Thyroid gland (tissue), 4 donors: Measurements from ENCODE around the gene TCERG1L. TPM values are rescaled to one million over a fixed set of nuclear protein-coding genes. Genes with fewer than 3 reads are reported as not detected.

Source experiments
- DNase-seq, 2 donors: peaks; one replicate each; pipeline ENCODE4 v3.0.0-alpha.2; 2019
- H3K27ac ChIP-seq, 3 donors: fragments of 200-600 bp; sonication (generic); 1 replicate in 2 of 3; 2 replicates in 1 of 3; pipeline ENCODE4 v1.5.1; 2016 to 2019; ENCODE audit warnings: mild to moderate bottlenecking in 1 of 3, moderate library complexity in 1 of 3
- H3K27me3 ChIP-seq: fragments of 200-600 bp; sonication (generic); one replicate; pipeline ENCODE4 v1.5.1; 2019
- H3K36me3 ChIP-seq, 2 donors: fragments of 200-600 bp; sonication (generic); one replicate each; pipeline ENCODE4 v1.5.1; 2016 to 2019
- H3K4me1 ChIP-seq, 2 donors: fragments of 200-600 bp; sonication (generic); one replicate each; pipeline ENCODE4 v1.5.1; 2017 to 2019
- H3K4me3 ChIP-seq, 3 donors: fragments of 200-600 bp; sonication (generic); replicated peaks in 1 of 3; 1 replicate in 2 of 3; 2 replicates in 1 of 3; pipeline ENCODE4 v1.5.1; 2016; ENCODE audit warnings: mild to moderate bottlenecking in 1 of 3
- H3K9me3 ChIP-seq: fragments of 200-600 bp; sonication (generic); one replicate; pipeline ENCODE4 v1.5.1; 2017
- CTCF ChIP-seq, 6 experiments: fragments of 200-600 bp in 3 of 6; fragments of 450-650 bp in 3 of 6; sonication (generic) in 3 of 6; IDR thresholded peaks; one replicate each; pipeline ENCODE4 v1.5.1; 2016 to 2019; ENCODE audit warnings: antibody characterized with exemption in 6 of 6, mild to moderate bottlenecking in 2 of 6, inconsistent platforms in 1 of 6, moderate library complexity in 1 of 6
- POLR2A ChIP-seq, 2 donors: fragments of 450-650 bp; IDR thresholded peaks; one replicate each; pipeline ENCODE4 v1.6.1; 2017; ENCODE audit warnings: antibody characterized with exemption in 2 of 2, mild to moderate bottlenecking in 2 of 2, moderate library complexity in 1 of 2
- WGBS, 2 donors: methylation state at CpG; one replicate each; pipeline ENCODE4 v1.1.5; 2017; 5-methylcytosine and 5-hydroxymethylcytosine counted together
- intact Hi-C: fragments of 100-400 bp; cut with DNase I; formaldehyde crosslinking; loops from one replicate; pipeline ENCODE4 v1.15.1; 2023
- total RNA-seq, 4 donors: library from RNA; depleted of rRNA; stranded (reverse); fragments of >200 nt; gene quantifications; one replicate each; pipeline ENCODE4 v1.2.3, GENCODE V29; 2016

Gene TCERG1L
- total RNA-seq, 4 donors from 2014 or later = 4.3 to 23.6 (median 8.2) TPM

- H3K27me3 ChIP-seq = no peaks in the 10 kb centered on the region
- TF ChIP-seq CTCF (IDR thresholded peaks at IDR 0.05) = no peak
- DNase-seq = no peak
- no peaks in the 10 kb centered on the region for H3K9me3 ChIP-seq
- no peaks in the 10 kb centered on the region for H3K36me3 ChIP-seq
- no peak overlapping the region for H3K27ac ChIP-seq
- no peak overlapping the region for H3K4me3 ChIP-seq
- peaks cover 0 to 18% of the 10 kb centered on the region in 2 donors for H3K4me1 ChIP-seq
- WGBS, 2 donors = 90% methylated on average over 16 to 18 of the region's 18 CpGs
- intact Hi-C loops = no loop called here
These were observed 115.2 kb downstream of the TCERG1L start for GRCh38 chr10:131196176-131196885.

GRCh38 chr10:131195558-131196159 lies 115.9 kb downstream of the TCERG1L start:
- TF ChIP-seq POLR2A (IDR thresholded peaks at IDR 0.05) = no peak
- no peak for TF ChIP-seq CTCF (IDR thresholded peaks at IDR 0.05)
- Histone ChIP-seq H3K9me3 (no peaks in the 10 kb centered on the region), H3K4me3 (no peak overlapping the region), H3K4me1 (peaks cover 0 to 18% of the 10 kb centered on the region in 2 donors), H3K36me3 (no peaks in the 10 kb centered on the region), H3K27me3 (no peaks in the 10 kb centered on the region), H3K27ac (no peak overlapping the region)
- intact Hi-C loops = no loop called here
- DNase-seq = no peak
- WGBS, 2 donors = 75 to 84% methylated on average over 9 to 19 of the region's 19 CpGs

DNA sequence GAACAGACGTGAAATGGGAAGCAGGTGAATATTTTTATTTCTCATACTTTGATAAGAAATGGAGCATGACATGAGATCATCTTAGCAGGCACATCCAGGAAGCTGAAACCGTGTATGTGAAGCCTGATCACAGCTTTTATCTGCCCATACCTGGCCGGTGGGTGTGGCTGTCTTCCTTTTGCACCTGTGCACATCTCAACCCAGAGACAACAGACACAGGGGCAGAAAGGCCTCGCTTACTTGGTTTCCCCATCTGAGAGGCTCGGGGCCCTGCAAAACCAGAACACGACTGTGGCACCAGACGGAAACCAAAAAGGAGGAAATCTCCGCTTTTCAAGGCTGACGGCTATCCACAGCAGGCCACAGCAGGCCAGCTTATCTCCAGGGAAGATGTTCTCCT lies 116.4 kb downstream of the TCERG1L start:
- no peak overlapping the region for H3K27ac ChIP-seq
- no peak for DNase-seq
- no peaks in the 10 kb centered on the region for H3K36me3 ChIP-seq
- peaks cover 0 to 16% of the 10 kb centered on the region in 2 donors for H3K4me1 ChIP-seq
- TF ChIP-seq POLR2A (IDR thresholded peaks at IDR 0.05) (no peak), CTCF (IDR thresholded peaks at IDR 0.05) (no peak)
- WGBS, 2 donors = 78 to 87% methylated on average over 9 of the region's 9 CpGs
- no peaks in the 10 kb centered on the region for H3K9me3 ChIP-seq
- H3K27me3 ChIP-seq = no peaks in the 10 kb centered on the region
- H3K4me3 ChIP-seq = no peak overlapping the region
- intact Hi-C loops = no loop called here

DNA sequence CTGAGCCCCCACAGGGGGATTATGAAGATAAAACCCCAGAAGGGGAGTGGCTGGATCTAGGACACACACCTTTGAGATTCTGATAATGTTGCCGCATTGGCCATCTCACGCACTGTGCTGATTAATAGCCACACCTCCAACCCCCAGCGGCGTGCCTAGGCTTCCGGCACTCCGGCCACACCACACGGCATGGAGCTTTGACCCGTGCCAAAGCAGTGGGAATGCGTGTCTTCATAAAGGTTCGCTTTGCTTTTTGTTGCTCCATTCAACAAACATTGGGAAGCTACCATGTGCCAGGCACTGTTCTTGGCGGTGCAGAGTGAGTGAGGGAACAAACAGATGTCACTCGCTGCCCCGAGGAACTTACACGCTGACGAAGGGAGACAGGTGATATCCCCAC lies 117.6 kb downstream of the TCERG1L start:
- peaks cover 0 to 8% of the 10 kb centered on the region in 2 donors for H3K4me1 ChIP-seq
- intact Hi-C loops = no loop called here
- H3K27ac ChIP-seq = no peak overlapping the region
- no peak for TF ChIP-seq CTCF (IDR thresholded peaks at IDR 0.05)
- TF ChIP-seq POLR2A (IDR thresholded peaks at IDR 0.05) = no peak
- no peaks in the 10 kb centered on the region for H3K27me3 ChIP-seq
- no peak for DNase-seq
- 96% methylated on average over 15 of the region's 15 CpGs for WGBS, 2 donors
- H3K36me3 ChIP-seq = no peaks in the 10 kb centered on the region
- no peak overlapping the region for H3K4me3 ChIP-seq
- H3K9me3 ChIP-seq = no peaks in the 10 kb centered on the region

DNA sequence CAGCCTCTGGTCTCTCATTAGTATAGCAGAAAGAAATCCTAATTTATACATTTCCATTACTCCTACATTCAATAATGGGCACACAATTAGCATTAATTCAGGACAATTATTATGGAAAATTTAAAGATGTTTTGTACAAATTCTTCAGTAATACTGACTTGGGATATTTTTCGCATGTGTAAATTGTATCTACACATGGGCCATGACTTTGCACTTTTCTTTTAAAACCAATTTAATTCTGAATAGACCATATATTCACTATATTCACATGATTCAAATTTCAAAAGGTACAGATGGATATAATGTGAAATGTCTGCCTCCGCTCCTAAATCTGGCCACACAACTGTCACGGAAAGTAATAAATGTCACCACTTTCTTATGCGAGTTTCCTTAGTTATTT lies 123.0 kb downstream of the TCERG1L start:
- TF ChIP-seq CTCF (IDR thresholded peaks at IDR 0.05) (no peak), POLR2A (IDR thresholded peaks at IDR 0.05) (no peak)
- Histone ChIP-seq H3K27ac (no peak overlapping the region), H3K27me3 (no peaks in the 10 kb centered on the region), H3K36me3 (no peaks in the 10 kb centered on the region), H3K4me3 (no peak overlapping the region), H3K9me3 (no peaks in the 10 kb centered on the region), H3K4me1 (no peaks in the 10 kb centered on the region)
- WGBS, 2 donors = 95 to 96% methylated on average over 4 of the region's 4 CpGs
- DNase-seq = no peak
- intact Hi-C loops = no loop called here
